ENCODE measurements around the gene BACE1-AS. TPM values are rescaled to one million over a fixed set of nuclear protein-coding genes. Genes with fewer than 3 reads are reported as not detected.
"Not testable (repeated sequence)": the region's sequence is repeated elsewhere in the genome, so short reads cannot be mapped to it uniquely, and the experiment has no call there.

BACE1-AS gene
- 10 to 100 TPM in 6 of 8 experiments, 1 to 10 TPM in 2; 5.0 to 21.6 (median 13.1) TPM for total RNA-seq

DNA sequence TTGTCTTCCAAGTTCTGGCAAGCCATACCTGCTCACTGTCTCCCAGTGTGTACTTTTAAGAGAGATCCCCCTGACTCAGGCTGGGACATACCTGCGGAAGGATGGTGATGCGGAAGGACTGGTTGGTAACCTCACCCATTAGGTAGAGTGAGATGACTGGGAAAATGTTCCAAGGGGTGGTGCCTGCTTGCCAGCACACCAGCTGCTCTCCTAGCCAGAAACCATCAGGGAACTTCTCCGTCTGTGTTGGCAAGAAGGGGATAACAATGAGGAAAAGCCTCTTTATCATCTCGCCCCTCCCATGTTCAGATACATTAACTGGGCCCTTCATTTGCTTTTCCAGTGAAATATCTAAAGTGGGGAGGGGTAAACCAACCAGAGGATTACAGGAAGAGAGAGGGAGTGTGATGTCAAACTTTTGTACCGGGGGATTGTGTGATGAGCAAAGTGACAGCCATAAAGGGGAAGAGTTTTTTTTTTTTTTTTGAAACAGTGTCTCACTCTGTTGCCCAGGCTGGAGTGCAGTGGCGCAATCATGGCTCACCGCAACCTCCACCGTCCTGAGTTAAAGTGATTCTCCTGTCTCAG, at the start of gene BACE1-AS:
BACE1-AS (plus strand) TSS at position 538 of the 588 bp plus-strand sequence.
- in situ Hi-C loops (cut with MboI; ENCODE audit: low pct_unique_long_range_greater_than_20kb in 2 of 9, low sequenced_read_pairs in 9 of 9, unreplicated experiment in 9 of 9) = no loop called here
- Histone ChIP-seq H3K4me3 (no peak within 1 kb of the TSS), H3K4me1 (replicated peaks in 1 of 2) (no peaks in the 10 kb centered on the region), H3K27ac (no peak within 1 kb of the TSS)
- ATAC-seq (replicated peaks in 6 of 8) = no peak
- 80 to 100% (median 92%) methylated on average over 1 to 4 of the region's 8 CpGs; no CpG with 5 or more reads in 1 of the 10 experiments for WGBS, 10 experiments

DNA sequence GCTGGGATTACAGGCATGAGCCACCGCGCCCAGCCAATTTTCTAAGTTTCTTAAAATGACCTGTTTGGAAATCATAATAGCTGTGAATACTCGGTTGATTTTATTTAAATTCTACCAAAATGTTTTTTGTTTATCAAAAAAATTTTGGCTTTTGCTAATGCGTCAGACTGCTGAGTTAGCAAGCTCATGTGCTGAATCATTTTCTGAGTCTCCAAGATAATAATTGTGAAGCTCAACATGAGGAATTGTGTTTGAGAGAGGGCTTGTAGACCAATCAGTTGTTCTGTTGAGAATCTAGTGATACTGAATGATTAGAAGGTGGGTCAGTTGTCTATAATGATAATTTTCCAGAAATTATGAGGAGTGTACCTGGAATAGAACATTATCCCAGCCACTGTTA, 42.8 kb upstream of the BACE1-AS start:
- no peak for ATAC-seq (replicated peaks in 6 of 8)
- H3K4me3 ChIP-seq = no peak overlapping the region
- WGBS, 10 experiments = 57 to 100% (median 100%) methylated on average over 1 to 4 of the region's 4 CpGs; no CpG with 5 or more reads in 4 of the 10 experiments
- in situ Hi-C loops (cut with MboI; ENCODE audit: low pct_unique_long_range_greater_than_20kb in 2 of 9, low sequenced_read_pairs in 9 of 9, unreplicated experiment in 9 of 9) = no loop called here
- no peak overlapping the region for H3K27ac ChIP-seq
- no peaks in the 10 kb centered on the region for H3K4me1 ChIP-seq (replicated peaks in 1 of 2)

DNA sequence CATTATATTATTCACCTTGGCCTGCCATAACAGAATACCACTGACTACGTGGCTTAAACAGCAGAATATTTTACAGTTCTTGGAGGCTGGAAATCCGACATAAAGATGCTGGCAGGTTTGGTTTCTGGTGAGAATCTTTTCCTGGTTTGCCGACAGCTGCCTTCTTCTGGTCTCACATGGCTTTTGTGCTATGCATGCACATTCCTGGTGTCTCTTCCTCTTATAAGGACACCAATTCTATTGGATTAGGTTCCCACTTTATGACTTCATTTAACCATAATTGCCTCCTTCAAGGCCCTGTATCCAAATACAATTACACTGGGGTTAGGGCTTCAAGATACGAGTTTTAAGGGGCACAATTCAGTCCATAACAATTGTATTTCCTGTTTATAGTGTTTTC, 41.6 kb upstream of the BACE1-AS start:
- no peaks in the 10 kb centered on the region for H3K4me1 ChIP-seq (replicated peaks in 1 of 2)
- H3K4me3 ChIP-seq = no peak overlapping the region
- in situ Hi-C loops (cut with MboI; ENCODE audit: low pct_unique_long_range_greater_than_20kb in 2 of 9, low sequenced_read_pairs in 9 of 9, unreplicated experiment in 9 of 9) = no loop called here
- WGBS, 10 experiments = 76 to 100% (median 96%) methylated on average over 1 to 4 of the region's 4 CpGs
- H3K27ac ChIP-seq = no peak overlapping the region
- ATAC-seq (replicated peaks in 6 of 8) = no peak

DNA sequence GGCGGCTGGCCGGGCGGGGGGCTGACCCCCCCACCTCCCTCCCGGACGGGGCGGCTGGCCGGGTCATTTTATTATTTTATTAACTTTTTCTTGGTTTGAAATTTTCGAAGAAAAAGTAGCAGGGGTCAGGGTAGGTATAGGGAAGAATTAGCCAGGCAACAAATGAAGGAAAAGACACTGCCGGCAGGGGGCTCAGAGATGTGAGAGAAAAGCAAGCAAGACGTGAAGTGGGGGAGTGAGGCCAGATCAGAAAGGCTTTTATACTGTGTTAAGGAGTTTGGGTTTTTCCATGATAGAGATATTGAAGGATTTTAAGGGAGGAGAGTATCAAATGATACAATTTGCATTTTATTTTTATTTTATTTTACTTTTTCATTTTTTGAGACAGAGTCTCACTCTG, 39.6 kb upstream of the BACE1-AS start:
- 83 to 100% (median 100%) methylated on average over 1 to 2 of the region's 10 CpGs; no CpG with 5 or more reads in 4 of the 10 experiments for WGBS, 10 experiments
- in situ Hi-C loops (cut with MboI; ENCODE audit: low pct_unique_long_range_greater_than_20kb in 2 of 9, low sequenced_read_pairs in 9 of 9, unreplicated experiment in 9 of 9) = no loop called here
- Histone ChIP-seq H3K27ac (no peak overlapping the region), H3K4me3 (no peak overlapping the region), H3K4me1 (replicated peaks in 1 of 2) (no peaks in the 10 kb centered on the region)
- ATAC-seq (replicated peaks in 6 of 8) = no peak

DNA sequence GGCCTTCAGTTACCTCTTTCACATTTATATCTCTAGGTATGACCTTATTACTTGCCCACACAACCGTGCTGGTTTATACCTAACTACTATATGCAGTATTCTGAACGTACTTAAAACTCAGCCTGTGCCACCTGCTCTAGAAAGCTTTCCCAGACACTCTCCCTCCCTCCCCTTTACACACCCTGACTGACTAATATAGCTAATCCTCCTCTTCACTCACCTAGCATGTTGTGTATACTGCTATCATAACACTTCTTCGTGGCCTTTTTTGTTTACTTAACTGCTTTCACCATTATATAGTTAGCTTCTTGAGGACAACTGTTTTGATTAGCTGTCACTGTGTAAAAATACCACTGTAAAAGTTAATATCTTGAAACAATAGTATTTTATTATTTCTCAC, 35.2 kb upstream of the BACE1-AS start:
- H3K27ac ChIP-seq = no peak overlapping the region
- WGBS, 10 experiments = 31 to 100% (median 92%) methylated on average over 1 to 3 of the region's 3 CpGs
- H3K4me1 ChIP-seq (replicated peaks in 1 of 2) = no peaks in the 10 kb centered on the region
- in situ Hi-C loops (cut with MboI; ENCODE audit: low pct_unique_long_range_greater_than_20kb in 2 of 9, low sequenced_read_pairs in 9 of 9, unreplicated experiment in 9 of 9) = no loop called here
- no peak overlapping the region for H3K4me3 ChIP-seq
- no peak for ATAC-seq (replicated peaks in 6 of 8)

DNA sequence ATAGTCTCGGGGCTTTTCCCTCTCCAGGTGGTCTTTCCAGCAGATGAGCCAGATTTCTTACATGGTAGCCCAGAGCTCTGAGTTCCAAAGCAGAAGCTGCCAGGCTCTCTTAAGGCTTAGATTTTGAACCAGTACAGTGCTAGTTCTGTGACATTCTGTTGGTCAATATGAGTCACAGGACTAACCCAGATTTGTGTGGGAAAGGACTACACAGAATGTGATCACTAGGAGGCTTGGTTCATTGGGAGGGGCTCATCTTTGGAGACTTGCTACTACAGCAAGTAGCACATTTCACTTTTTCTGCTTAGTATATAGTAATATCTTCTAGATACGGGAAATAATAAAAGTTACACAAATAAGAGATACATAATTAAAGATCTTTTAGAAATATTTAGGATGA, 34.6 kb upstream of the BACE1-AS start:
- ATAC-seq (replicated peaks in 6 of 8) = peak in 2 of 8 experiments; percentile 38 to 65
- 0 to 100% (median 41%) methylated on average over 1 to 2 of the region's 2 CpGs; no CpG with 5 or more reads in 2 of the 10 experiments for WGBS, 10 experiments
- no peak overlapping the region for H3K27ac ChIP-seq
- in situ Hi-C loops (cut with MboI; ENCODE audit: low pct_unique_long_range_greater_than_20kb in 2 of 9, low sequenced_read_pairs in 9 of 9, unreplicated experiment in 9 of 9) = no loop called here
- H3K4me1 ChIP-seq (replicated peaks in 1 of 2) = no peaks in the 10 kb centered on the region
- H3K4me3 ChIP-seq = no peak overlapping the region

DNA sequence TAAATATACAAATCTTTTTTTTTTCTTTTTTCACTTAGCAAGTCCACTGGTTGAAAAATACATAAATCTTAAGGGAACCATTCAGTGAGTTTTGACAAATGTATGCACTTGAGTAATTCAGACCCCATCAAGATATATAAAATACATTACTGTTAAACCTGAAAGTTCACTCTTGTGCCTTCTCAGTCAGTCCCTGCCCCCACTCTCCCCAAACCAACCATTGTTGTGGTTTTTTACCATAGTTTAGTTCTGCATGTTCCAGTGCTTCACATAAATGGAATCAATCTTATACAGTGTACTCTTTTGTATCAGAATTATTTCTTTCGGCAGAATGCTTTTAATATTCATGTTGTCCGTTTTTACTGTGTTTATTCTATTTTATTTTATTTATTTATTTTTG, 32.6 kb upstream of the BACE1-AS start:
- 48 to 100% (median 89%) methylated on average over 2 of the region's 2 CpGs; no CpG with 5 or more reads in 1 of the 10 experiments for WGBS, 10 experiments

DNA sequence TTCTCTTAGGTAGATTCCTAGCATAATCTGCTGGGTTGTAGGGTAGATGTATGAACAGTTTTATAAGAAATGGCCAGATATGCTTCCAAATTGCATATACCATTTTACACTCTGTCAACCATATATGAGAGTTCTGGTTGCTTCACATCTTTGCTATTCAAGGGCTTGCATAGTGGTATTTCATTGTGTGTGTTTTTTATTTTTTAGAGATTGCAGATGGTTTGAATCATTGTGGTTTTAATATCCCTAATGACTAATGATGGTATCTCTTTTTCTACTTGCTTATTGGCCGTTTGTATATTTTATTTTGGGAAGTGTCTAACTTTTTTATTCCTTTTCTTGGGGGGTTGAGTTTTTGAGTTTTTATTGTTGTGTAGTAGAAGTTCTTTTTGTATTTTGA, 31.7 kb upstream of the BACE1-AS start:
- in situ Hi-C loops (cut with MboI; ENCODE audit: low pct_unique_long_range_greater_than_20kb in 2 of 9, low sequenced_read_pairs in 9 of 9, unreplicated experiment in 9 of 9) = no loop called here
- no peak for ATAC-seq (replicated peaks in 6 of 8)
- H3K27ac ChIP-seq = no peak overlapping the region
- 8 to 100% (median 75%) methylated on average over 1 of the region's 1 CpG; no CpG with 5 or more reads in 3 of the 10 experiments for WGBS, 10 experiments
- no peak overlapping the region for H3K4me3 ChIP-seq
- no peaks in the 10 kb centered on the region for H3K4me1 ChIP-seq (replicated peaks in 1 of 2)

More for the DNA sequence above, 32.6 kb upstream of the BACE1-AS start:
- no peak overlapping the region for H3K27ac ChIP-seq
- in situ Hi-C loops (cut with MboI; ENCODE audit: low pct_unique_long_range_greater_than_20kb in 2 of 9, low sequenced_read_pairs in 9 of 9, unreplicated experiment in 9 of 9) = no loop called here
- no peaks in the 10 kb centered on the region for H3K4me1 ChIP-seq (replicated peaks in 1 of 2)
- no peak overlapping the region for H3K4me3 ChIP-seq
- no peak for ATAC-seq (replicated peaks in 6 of 8)

DNA sequence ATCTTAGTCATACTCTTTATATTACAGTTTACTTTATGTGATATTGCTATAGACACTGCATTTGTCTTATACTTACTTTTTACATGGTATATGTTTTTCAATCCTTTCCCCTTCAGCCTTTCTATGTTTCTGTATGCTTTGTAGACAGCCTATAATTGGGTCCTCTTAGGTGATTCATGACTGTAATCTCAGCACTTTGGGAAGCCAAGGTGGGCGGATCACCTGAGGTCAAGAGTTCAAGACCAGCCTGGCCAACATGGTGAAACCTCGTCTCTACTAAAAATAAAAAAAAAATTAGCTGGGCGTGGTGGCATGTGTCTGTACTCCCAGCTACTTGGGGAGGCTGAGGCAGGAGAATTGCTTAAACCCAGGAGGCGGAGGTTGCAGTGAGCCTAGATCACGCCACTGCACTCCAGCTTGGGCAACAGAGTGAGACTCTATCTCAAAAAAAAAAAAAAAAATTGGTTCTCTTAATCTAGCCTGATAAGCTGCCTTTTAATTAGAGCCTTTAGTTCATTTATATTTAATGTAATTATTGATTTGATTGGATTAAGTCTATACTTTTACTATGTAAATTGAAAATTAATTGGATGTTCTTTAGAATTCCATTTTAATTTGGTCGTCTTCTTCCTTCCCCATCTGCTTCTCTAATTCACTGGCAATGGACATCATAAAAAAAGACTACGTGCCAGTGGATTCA, 26.4 kb upstream of the BACE1-AS start:
- in situ Hi-C loops (cut with MboI; ENCODE audit: low pct_unique_long_range_greater_than_20kb in 2 of 9, low sequenced_read_pairs in 9 of 9, unreplicated experiment in 9 of 9); H3K4me3 ChIP-seq; ATAC-seq (replicated peaks in 6 of 8); H3K27ac ChIP-seq; H3K4me1 ChIP-seq (replicated peaks in 1 of 2): not testable (repeated sequence)
- WGBS, 10 experiments = 86 to 100% (median 95%) methylated on average over 2 to 7 of the region's 7 CpGs; no CpG with 5 or more reads in 1 of the 10 experiments

DNA sequence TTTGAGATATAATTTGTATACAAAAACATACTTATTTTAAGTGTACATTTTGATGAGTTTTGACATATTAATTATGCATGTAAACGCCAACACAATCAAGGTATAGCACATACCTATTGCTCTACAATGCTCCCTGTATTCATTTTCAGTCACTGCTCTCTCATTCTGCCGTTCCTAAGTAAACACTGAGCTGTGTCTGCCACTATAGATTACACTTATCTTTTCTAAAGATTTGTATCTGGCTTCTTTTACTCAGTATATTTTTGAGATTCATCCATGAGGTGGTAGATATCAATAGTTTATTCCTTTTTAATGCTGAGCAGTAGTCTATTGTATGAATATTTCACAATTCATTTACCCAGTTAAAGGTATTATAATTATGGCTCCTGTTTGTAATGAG, 25.4 kb upstream of the BACE1-AS start:
- in situ Hi-C loops (cut with MboI; ENCODE audit: low pct_unique_long_range_greater_than_20kb in 2 of 9, low sequenced_read_pairs in 9 of 9, unreplicated experiment in 9 of 9) = no loop called here
- no peak for ATAC-seq (replicated peaks in 6 of 8)
- H3K4me1 ChIP-seq (replicated peaks in 1 of 2) = no peaks in the 10 kb centered on the region
- H3K27ac ChIP-seq = no peak overlapping the region
- H3K4me3 ChIP-seq = no peak overlapping the region
- 67 to 100% (median 93%) methylated on average over 1 to 2 of the region's 2 CpGs for WGBS, 10 experiments

DNA sequence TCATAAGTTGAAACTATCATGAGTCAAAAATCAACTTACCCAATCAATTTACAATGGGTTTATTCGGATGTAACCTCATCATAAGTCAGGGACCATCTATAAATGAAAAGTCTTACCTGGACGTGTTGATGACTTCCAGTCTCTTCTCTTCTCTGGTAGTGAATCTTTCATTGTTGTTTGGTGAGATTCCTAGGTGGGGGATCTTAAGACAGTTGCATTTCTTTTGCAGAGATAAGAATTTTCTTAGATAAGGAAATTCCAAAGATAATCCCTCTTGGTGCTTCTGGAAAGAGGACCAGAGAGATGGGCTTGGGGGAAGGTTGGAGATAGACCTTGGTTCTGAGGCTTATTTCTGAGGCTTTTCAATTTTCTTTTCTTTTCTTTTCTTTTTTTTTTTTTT, 21.3 kb upstream of the BACE1-AS start:
- in situ Hi-C loops (cut with MboI; ENCODE audit: low pct_unique_long_range_greater_than_20kb in 2 of 9, low sequenced_read_pairs in 9 of 9, unreplicated experiment in 9 of 9) = no loop called here
- no peak overlapping the region for H3K4me3 ChIP-seq
- WGBS, 10 experiments = 63 to 100% (median 91%) methylated on average over 1 to 2 of the region's 2 CpGs; no CpG with 5 or more reads in 2 of the 10 experiments
- ATAC-seq (replicated peaks in 6 of 8) = no peak
- no peak overlapping the region for H3K27ac ChIP-seq
- H3K4me1 ChIP-seq (replicated peaks in 1 of 2) = no peaks in the 10 kb centered on the region

DNA sequence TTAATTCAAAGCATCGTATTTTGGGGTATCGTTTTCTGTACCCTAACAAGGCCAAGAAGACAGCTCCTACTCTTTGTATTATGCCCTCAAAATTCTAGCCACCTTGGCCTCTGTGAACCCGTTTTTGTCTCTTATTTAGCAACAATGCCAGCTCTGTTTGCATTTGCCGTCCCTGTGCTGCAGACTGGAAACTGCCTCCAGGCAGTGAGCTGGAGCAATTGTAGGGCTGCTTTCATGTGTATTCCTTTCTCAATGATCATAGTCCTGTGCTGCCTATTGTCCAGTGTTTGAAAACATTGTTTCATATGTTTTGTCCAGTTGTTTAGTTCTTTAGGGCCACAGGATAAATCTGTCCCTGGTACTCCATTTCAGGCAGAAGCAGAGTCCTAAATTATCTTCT, 19.9 kb upstream of the BACE1-AS start:
- in situ Hi-C loops (cut with MboI; ENCODE audit: low pct_unique_long_range_greater_than_20kb in 2 of 9, low sequenced_read_pairs in 9 of 9, unreplicated experiment in 9 of 9) = no loop called here
- ATAC-seq (replicated peaks in 6 of 8) = no peak
- Histone ChIP-seq H3K27ac (no peak overlapping the region), H3K4me1 (replicated peaks in 1 of 2) (no peaks in the 10 kb centered on the region), H3K4me3 (no peak overlapping the region)
- 69 to 100% (median 90%) methylated on average over 2 to 4 of the region's 4 CpGs; no CpG with 5 or more reads in 1 of the 10 experiments for WGBS, 10 experiments

DNA sequence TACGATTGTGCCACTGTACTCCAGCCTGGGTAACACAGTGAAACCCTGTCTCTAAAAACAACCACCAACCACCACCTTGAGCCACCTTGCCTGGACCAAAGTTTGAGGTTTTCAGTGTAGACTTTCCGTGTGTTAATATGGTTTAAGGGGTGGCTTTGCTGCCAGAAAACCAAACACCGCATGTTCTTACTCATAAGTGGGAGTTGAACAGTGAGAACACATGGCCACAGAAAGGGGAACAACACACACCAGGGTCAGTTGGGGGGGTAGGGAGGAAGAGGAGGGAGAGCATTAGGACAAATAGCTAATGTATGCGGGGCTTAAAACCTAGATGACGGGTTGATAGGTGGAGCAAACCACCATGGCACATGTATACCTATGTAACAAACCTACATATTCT, 19.0 kb upstream of the BACE1-AS start:
- H3K27ac ChIP-seq; in situ Hi-C loops (cut with MboI; ENCODE audit: low pct_unique_long_range_greater_than_20kb in 2 of 9, low sequenced_read_pairs in 9 of 9, unreplicated experiment in 9 of 9); H3K4me3 ChIP-seq; ATAC-seq (replicated peaks in 6 of 8); H3K4me1 ChIP-seq (replicated peaks in 1 of 2): not testable (repeated sequence)
- WGBS, 10 experiments = 60 to 100% (median 100%) methylated on average over 1 to 2 of the region's 5 CpGs; no CpG with 5 or more reads in 2 of the 10 experiments

Data from motor neuron (in vitro differentiated cells).